Measurements from ENCODE around the gene OR10W1. TPM values are rescaled to one million over a fixed set of nuclear protein-coding genes. Genes with fewer than 3 reads are reported as not detected.
A peak's percentile ranks its signal among the peaks of the same experiment; 100 is the strongest.

The OR10W1 gene
- total RNA-seq, 6 experiments from 2014 or later, result not detected

GRCh38 chr11:58254936-58255335 lies 13.1 kb downstream of the OR10W1 start:
- TF ChIP-seq POLR2A (IDR thresholded peaks at IDR 0.05) (no peak), CTCF (IDR thresholded peaks at IDR 0.05) (no peak)
- Histone ChIP-seq H3K36me3 (no peaks in the 10 kb centered on the region), H3K27me3 (no peaks in the 10 kb centered on the region), H3K9me3 (no peaks in the 10 kb centered on the region), H3K4me1 (no peaks in the 10 kb centered on the region), H3K27ac (no peak overlapping the region), H3K4me3 (no peak overlapping the region)
- WGBS (ENCODE audit: insufficient coverage, low coverage, low lambda C conversion rate, missing lambda C conversion rate), result 45% methylated on average over 1 of the region's 1 CpG
- ATAC-seq, result no peak
- intact Hi-C loops (cut with DNase I), result no loop called here
- DNase-seq, result no peak

DNA sequence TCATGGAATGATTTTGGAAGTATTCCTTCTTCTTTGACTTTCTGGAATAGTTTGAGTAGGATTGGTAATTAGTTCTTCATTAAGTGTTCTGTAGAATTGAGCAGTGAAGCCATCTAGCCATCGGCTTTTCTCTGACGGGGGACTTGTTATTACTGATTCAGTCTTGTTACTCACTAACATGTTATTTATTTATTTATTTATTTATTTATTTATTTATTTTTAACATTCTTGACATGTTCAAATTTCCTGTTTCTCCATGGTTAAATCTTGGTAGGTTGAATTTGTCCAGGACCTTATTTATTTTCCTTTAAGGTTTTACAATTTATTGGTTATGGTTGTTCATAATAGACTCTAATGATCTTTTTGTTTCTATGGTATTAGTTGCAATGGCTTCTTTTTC lies 24.1 kb downstream of the OR10W1 start:
- 92% methylated on average over 2 of the region's 2 CpGs for WGBS (ENCODE audit: insufficient coverage, low coverage, low lambda C conversion rate, missing lambda C conversion rate)
- TF ChIP-seq POLR2A (IDR thresholded peaks at IDR 0.05) (no peak), CTCF (IDR thresholded peaks at IDR 0.05) (no peak)
- no peaks in the 10 kb centered on the region for H3K4me1 ChIP-seq
- no peaks in the 10 kb centered on the region for H3K36me3 ChIP-seq
- no peak for ATAC-seq
- H3K27ac ChIP-seq, result no peak overlapping the region
- H3K4me3 ChIP-seq, result no peak overlapping the region
- H3K9me3 ChIP-seq, result peaks cover 0 to 5% (median 0%) of the 10 kb centered on the region in 4 donors
- no peaks in the 10 kb centered on the region for H3K27me3 ChIP-seq
- DNase-seq, result no peak
- intact Hi-C loops (cut with DNase I), result no loop called here

GRCh38 chr11:58227956-58228615 lies 40.0 kb downstream of the OR10W1 start:
- H3K4me3 ChIP-seq, result no peak overlapping the region
- no peak overlapping the region for H3K27ac ChIP-seq
- TF ChIP-seq CTCF (IDR thresholded peaks at IDR 0.05) (no peak), POLR2A (IDR thresholded peaks at IDR 0.05) (no peak)
- peak in 1 of 4 donors; percentile 30 for ATAC-seq
- H3K4me1 ChIP-seq, result no peaks in the 10 kb centered on the region
- H3K36me3 ChIP-seq, result no peaks in the 10 kb centered on the region
- H3K27me3 ChIP-seq, result no peaks in the 10 kb centered on the region
- 18% methylated on average over 2 of the region's 32 CpGs for WGBS (ENCODE audit: insufficient coverage, low coverage, low lambda C conversion rate, missing lambda C conversion rate)
- no peaks in the 10 kb centered on the region for H3K9me3 ChIP-seq
- intact Hi-C loops (cut with DNase I), result no loop called here
- DNase-seq, result peak in 1 of 3 donors; percentile 40

DNA sequence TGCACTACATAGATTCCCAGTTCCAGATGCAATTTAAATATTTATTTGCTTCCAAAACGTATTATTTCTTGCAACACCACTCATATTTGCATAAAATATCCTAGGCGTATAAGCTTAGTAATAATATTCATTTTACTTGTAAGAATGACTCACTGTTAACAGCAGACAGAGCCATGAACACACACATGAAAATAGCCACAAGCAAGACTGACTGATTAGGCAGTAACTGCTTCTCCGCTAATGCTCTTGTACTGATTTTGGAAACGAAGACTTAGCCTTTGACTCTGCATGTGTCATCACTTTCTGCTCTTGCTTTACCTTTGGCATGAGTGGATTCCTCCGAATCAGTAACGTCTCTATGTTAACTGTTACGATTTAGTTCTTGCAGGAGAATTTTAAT lies 45.3 kb downstream of the OR10W1 start:
- ATAC-seq (no peak), DNase-seq (no peak)
- Histone ChIP-seq H3K27ac (no peak overlapping the region), H3K9me3 (no peaks in the 10 kb centered on the region), H3K4me3 (no peak overlapping the region), H3K36me3 (no peaks in the 10 kb centered on the region), H3K27me3 (no peaks in the 10 kb centered on the region), H3K4me1 (no peaks in the 10 kb centered on the region)
- intact Hi-C loops (cut with DNase I), result no loop called here
- WGBS (ENCODE audit: insufficient coverage, low coverage, low lambda C conversion rate, missing lambda C conversion rate), result 56% methylated on average over 7 of the region's 7 CpGs
- TF ChIP-seq CTCF (IDR thresholded peaks at IDR 0.05), result no peak
- TF ChIP-seq POLR2A (IDR thresholded peaks at IDR 0.05), result no peak

Other genes starting within 250 kb of the OR10W1 start
- gene OR9Q1, start 244.4 kb downstream of the OR10W1 start, total RNA-seq, result not detected
- not detected for gene OR6Q1, start 237.3 kb downstream of the OR10W1 start, total RNA-seq
- not detected for gene OR9I1, start 142.7 kb downstream of the OR10W1 start, total RNA-seq
- gene OR9Q2, start 79.2 kb downstream of the OR10W1 start, total RNA-seq, result not detected
- gene OR1S2, start 64.1 kb downstream of the OR10W1 start, total RNA-seq, result not detected
- not detected for gene OR1S1, start 55.5 kb downstream of the OR10W1 start, total RNA-seq
- gene OR10Q1, start 39.3 kb downstream of the OR10W1 start, total RNA-seq, result not detected
- gene OR5B17, start 90.8 kb upstream of the OR10W1 start, total RNA-seq, result not detected
- not detected for gene OR5B3, start 138.6 kb upstream of the OR10W1 start, total RNA-seq
- not detected for gene OR5B2, start 159.9 kb upstream of the OR10W1 start, total RNA-seq
- gene OR5B12, start 174.0 kb upstream of the OR10W1 start, total RNA-seq, result not detected
- not detected for gene OR5B21, start 239.8 kb upstream of the OR10W1 start, total RNA-seq

Data from right lobe of liver (tissue), 6 donors.